Breast epithelium (tissue), 4 donors: ENCODE data around the gene SPPL2B. TPM values are rescaled to one million over a fixed set of nuclear protein-coding genes. Genes with fewer than 3 reads are reported as not detected.

Experiments used
- DNase-seq, 2 donors: peaks; one replicate each; pipeline ENCODE4 v3.0.0-alpha.2; 2019; ENCODE audit warnings: low spot score in 2 of 2
- H3K27ac ChIP-seq, 2 donors: fragments of 200-600 bp; sonication (generic) in 1 of 2; one replicate each; pipeline ENCODE4 v1.5.1; 2016 to 2019; ENCODE audit warnings: mild to moderate bottlenecking in 1 of 2
- H3K27me3 ChIP-seq, 2 donors: fragments of 200-600 bp; sonication (generic) in 1 of 2; one replicate each; pipeline versions ENCODE4 v1.5.1 to v1.6.0; 2017 to 2019; ENCODE audit warnings: control low read depth in 1 of 2, mild to moderate bottlenecking in 1 of 2
- H3K36me3 ChIP-seq: fragments of 200-600 bp; one replicate; pipeline ENCODE4 v1.5.1; 2019
- H3K4me1 ChIP-seq, 2 donors: fragments of 200-600 bp; sonication (generic); one replicate each; pipeline ENCODE4 v1.5.1; 2016 to 2019; ENCODE audit warnings: control low read depth in 1 of 2
- H3K4me3 ChIP-seq, 3 donors: fragments of 200-600 bp; sonication (generic); 1 replicate in 2 of 3; 2 replicates in 1 of 3; pipeline ENCODE4 v1.5.1; 2016 to 2019; ENCODE audit warnings: mild to moderate bottlenecking in 3 of 3, moderate library complexity in 2 of 3
- H3K9me3 ChIP-seq, 2 donors: fragments of 200-600 bp; sonication (generic) in 1 of 2; one replicate each; pipeline ENCODE4 v1.5.1; 2016 to 2019; ENCODE audit warnings: control low read depth in 1 of 2
- POLR2A ChIP-seq: fragments of 450-650 bp; IDR thresholded peaks from one replicate; pipeline ENCODE4 v1.6.1; 2016; ENCODE audit warnings: antibody characterized with exemption, mild to moderate bottlenecking, moderate library complexity
- POLR2AphosphoS5 ChIP-seq, 3 donors: sonication (generic); formaldehyde crosslinking; IDR thresholded peaks; one replicate each; pipeline ENCODE4 v1.6.1; 2017; ENCODE audit warnings: antibody characterized with exemption in 3 of 3
- intact Hi-C: fragments of 100-400 bp; cut with DNase I; formaldehyde crosslinking; loops from one replicate; pipeline ENCODE4 v1.15.1; 2023; ENCODE audit warnings: low total_unique reads
- total RNA-seq, 3 donors: library from RNA; depleted of rRNA; stranded (reverse); fragments of >200 nt; gene quantifications; one replicate each; pipeline ENCODE4 v1.1.0, GENCODE V29; 2016
- TF ChIP-seq, protein P1 (sequence below), 3 donors: fragments of 450-650 bp; IDR thresholded peaks; one replicate each; pipeline ENCODE4 v1.5.1; 2016 to 2017; ENCODE audit warnings: antibody characterized with exemption in 3 of 3, mild to moderate bottlenecking in 3 of 3, moderate library complexity in 3 of 3

Gene SPPL2B
- total RNA-seq, 3 donors from 2014 or later: 23.5 to 61.2 (median 49.8) TPM

DNA sequence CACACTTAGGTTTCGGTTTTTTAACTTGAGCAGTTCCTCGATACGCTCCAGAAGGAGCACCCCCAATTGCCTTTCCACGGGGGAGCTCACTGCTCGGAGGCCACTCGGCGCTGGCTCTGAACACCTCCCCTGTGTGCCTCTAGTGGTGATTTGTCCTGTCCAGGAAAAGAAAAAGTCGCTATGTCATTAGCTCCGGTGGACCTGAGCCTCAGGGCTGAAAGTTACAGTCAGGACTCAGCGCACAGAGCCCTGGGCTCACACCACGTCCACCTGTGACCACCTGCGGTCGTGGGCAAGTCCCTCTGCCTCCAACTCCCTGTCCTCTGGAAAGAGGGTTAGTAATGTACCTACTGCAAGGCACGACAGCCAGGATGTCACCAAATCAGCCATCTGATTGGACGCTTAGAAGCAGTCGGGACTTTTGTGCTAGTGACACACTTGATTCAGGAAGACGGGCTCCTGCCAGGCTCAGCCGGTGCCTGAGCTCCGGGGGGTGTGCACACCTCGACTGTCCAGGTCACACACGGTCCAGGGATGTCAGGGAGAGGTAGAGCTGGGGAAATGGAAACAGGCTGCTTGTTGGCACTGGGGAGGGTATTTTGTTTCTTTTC lies 27.7 kb downstream of the SPPL2B start:
- Histone ChIP-seq H3K36me3 (no peaks in the 10 kb centered on the region), H3K4me3 (no peak overlapping the region), H3K9me3 (no peaks in the 10 kb centered on the region), H3K27me3 (peaks cover 3 to 13% of the 10 kb centered on the region in 2 donors), H3K27ac (no peak overlapping the region), H3K4me1 (no peaks in the 10 kb centered on the region)
- intact Hi-C loops: no loop called here
- TF ChIP-seq POLR2AphosphoS5 (IDR thresholded peaks at IDR 0.05): no peak
- TF ChIP-seq, protein P1, sequence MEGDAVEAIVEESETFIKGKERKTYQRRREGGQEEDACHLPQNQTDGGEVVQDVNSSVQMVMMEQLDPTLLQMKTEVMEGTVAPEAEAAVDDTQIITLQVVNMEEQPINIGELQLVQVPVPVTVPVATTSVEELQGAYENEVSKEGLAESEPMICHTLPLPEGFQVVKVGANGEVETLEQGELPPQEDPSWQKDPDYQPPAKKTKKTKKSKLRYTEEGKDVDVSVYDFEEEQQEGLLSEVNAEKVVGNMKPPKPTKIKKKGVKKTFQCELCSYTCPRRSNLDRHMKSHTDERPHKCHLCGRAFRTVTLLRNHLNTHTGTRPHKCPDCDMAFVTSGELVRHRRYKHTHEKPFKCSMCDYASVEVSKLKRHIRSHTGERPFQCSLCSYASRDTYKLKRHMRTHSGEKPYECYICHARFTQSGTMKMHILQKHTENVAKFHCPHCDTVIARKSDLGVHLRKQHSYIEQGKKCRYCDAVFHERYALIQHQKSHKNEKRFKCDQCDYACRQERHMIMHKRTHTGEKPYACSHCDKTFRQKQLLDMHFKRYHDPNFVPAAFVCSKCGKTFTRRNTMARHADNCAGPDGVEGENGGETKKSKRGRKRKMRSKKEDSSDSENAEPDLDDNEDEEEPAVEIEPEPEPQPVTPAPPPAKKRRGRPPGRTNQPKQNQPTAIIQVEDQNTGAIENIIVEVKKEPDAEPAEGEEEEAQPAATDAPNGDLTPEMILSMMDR (IDR thresholded peaks at IDR 0.05): no peak
- no peak for TF ChIP-seq POLR2A
- DNase-seq: no peak

DNA sequence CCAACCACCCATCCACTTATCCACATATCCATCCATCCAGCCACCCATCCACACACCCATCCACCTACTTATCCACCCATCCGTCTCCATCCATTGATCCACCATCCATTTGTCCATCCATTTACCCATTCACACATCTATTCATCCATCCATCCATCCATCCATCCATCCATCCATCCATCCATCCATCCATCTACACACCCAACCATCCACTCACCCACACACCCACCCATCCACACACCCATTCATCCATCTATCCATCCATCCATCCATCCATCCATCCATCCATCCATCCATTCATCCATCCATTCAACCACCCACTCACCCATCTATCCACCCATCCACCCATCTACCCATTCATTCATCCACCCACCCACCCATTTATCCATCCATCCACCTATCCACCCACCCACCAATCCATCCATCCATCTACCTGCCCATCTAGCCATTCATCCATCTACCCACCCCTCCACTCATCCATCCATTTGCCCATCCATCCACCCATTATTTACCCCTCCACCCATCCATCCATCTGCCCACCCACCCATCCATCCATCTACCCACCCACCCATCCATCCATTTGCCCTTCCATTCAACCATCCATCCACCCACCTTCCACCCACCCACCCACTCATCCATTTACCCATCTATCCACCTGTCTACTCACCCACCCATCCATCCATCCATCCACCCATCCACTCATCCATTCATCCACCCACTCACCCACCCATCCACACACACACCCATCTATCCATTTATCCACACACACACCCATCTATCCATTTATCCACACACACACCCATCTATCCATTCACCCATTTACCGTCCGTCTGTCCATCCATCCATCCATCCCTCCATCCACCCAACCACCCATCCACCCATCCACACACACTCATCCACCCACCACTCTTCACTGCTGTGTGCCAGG lies 29.1 kb downstream of the SPPL2B start:
- Histone ChIP-seq H3K27me3 (peaks cover 3 to 26% of the 10 kb centered on the region in 2 donors), H3K4me1 (no peaks in the 10 kb centered on the region), H3K27ac (no peak overlapping the region), H3K9me3 (no peaks in the 10 kb centered on the region), H3K4me3 (no peak overlapping the region), H3K36me3 (no peaks in the 10 kb centered on the region)
- TF ChIP-seq, protein P1 (IDR thresholded peaks at IDR 0.05): no peak
- TF ChIP-seq POLR2A (no peak), POLR2AphosphoS5 (IDR thresholded peaks at IDR 0.05) (no peak)
- DNase-seq: no peak
- intact Hi-C loops: no loop called here

DNA sequence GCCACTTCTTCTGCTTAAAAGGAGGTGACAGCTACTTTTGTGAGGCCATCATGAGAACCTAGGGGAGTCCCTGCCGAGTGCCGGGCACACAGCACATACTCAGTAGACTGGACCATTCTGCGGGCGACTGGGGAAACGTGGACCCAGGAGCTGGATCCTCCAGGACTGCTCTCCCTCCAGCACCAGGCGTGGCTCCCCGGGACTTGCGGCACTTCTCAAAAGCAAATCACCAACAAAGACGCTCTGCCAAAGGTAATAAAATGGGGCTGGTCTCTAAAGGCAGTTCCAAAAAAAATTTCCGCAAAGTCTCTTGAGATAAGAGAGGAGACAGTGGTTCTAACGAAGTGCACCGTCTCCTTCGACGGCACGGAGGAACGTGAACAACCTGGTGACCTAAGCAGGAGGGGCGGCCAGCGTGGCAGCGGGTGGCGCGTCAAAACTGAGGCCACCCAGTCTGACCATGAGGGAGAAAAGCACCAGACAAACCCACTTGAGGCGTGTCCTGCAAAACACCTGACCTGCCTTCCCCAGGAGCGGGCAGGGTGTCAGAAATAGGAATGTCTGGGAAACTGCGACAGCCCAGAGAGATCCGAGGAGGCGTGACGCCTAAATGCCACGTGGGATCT lies 30.2 kb downstream of the SPPL2B start:
- peaks cover 3 to 38% of the 10 kb centered on the region in 2 donors for H3K27me3 ChIP-seq
- DNase-seq: no peak
- H3K4me3 ChIP-seq: no peak overlapping the region
- intact Hi-C loops: no loop called here
- no peaks in the 10 kb centered on the region for H3K4me1 ChIP-seq
- H3K27ac ChIP-seq: no peak overlapping the region
- TF ChIP-seq POLR2A: no peak
- TF ChIP-seq, protein P1 (IDR thresholded peaks at IDR 0.05): no peak
- no peak for TF ChIP-seq POLR2AphosphoS5 (IDR thresholded peaks at IDR 0.05)
- H3K36me3 ChIP-seq: no peaks in the 10 kb centered on the region
- H3K9me3 ChIP-seq: no peaks in the 10 kb centered on the region

DNA sequence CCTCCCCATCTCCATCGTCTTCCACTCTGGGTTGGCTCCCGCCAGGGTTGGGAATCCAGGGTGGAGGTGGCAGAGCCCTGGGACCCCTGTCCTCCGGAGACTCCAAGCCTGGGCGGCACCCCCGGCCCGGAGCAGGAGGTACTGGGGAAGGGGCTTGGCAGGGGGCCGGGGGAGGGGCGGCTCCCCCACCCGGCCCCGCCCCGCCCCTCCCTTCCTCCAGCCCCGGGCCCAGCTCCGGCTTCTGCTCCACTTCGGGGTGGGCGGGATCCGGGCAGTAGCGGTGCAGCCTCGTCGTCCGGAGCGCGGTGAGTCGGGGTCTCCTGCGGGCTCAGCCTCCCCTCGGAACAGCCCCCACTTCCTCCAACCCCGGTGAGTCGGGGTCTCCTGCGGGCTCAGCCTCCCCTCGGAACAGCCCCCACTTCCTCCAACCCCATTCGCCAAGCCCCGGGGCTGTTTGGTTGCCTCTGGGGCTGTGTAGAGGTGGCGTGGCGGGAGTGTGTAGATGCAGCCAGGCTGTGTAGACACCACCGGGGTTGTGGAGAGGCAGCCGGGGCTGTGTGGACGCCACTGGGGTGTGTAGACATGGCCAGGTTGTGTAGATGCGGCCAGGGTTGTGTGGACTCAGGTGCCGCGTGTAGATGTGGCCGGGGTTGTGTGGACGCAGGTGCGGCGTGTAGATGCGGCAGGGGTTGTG lies 31.7 kb downstream of the SPPL2B start, which contains the start of gene TMPRSS9:
Gene TMPRSS9, plus strand, starts transcription at position 274 of the 694 bp plus-strand sequence. CDS start 29,521 bp downstream, outside the sequence.
- no peak within 1 kb of the TSS for H3K4me3 ChIP-seq
- H3K36me3 ChIP-seq: no peaks in the 10 kb centered on the region
- H3K27me3 ChIP-seq: peaks cover 3 to 45% of the 10 kb centered on the region in 2 donors
- TF ChIP-seq POLR2AphosphoS5 (IDR thresholded peaks at IDR 0.05): no peak
- TF ChIP-seq POLR2A: no peak
- TF ChIP-seq, protein P1 (IDR thresholded peaks at IDR 0.05): no peak
- intact Hi-C loops: no loop called here
- H3K27ac ChIP-seq: no peak within 1 kb of the TSS
- no peak for DNase-seq
- no peaks in the 10 kb centered on the region for H3K9me3 ChIP-seq
- H3K4me1 ChIP-seq: no peaks in the 10 kb centered on the region
